Prostate gland (tissue), 2 donors: ENCODE data around the gene CENPX. TPM values are rescaled to one million over a fixed set of nuclear protein-coding genes. Genes with fewer than 3 reads are reported as not detected.
A peak's percentile ranks its signal among the peaks of the same experiment; 100 is the strongest.

Experiments used
- DNase-seq: peaks from one replicate; pipeline ENCODE4 v3.0.0-alpha.2; 2019; ENCODE audit warnings: low spot score
- H3K27ac ChIP-seq, 2 donors: fragments of 200-600 bp; sonication (generic); 2 replicates each; pipeline ENCODE4 v1.5.1; 2017 to 2019
- H3K27me3 ChIP-seq: fragments of 200-600 bp; sonication (generic); replicated peaks from 2 replicates; pipeline ENCODE4 v1.5.1; 2019; ENCODE audit not compliant: insufficient read depth
- H3K36me3 ChIP-seq, 2 donors: fragments of 200-600 bp; sonication (generic); 1 replicate in 1 of 2; 2 replicates in 1 of 2; pipeline versions ENCODE4 v1.5.1 to v1.8.1; 2017 to 2019
- H3K4me1 ChIP-seq: fragments of 200-600 bp; sonication (generic); replicated peaks from 2 replicates; pipeline ENCODE4 v1.5.1; 2019
- H3K4me3 ChIP-seq, 2 donors: fragments of 200-600 bp; sonication (generic); 2 replicates each; pipeline ENCODE4 v1.5.1; 2017 to 2019
- H3K9me3 ChIP-seq: fragments of 200-600 bp; sonication (generic); 2 replicates; pipeline ENCODE4 v1.5.1; 2017
- POLR2A ChIP-seq: fragments of 450-650 bp; IDR thresholded peaks from one replicate; pipeline ENCODE4 v1.6.1; 2016; ENCODE audit warnings: antibody characterized with exemption, mild to moderate bottlenecking
- POLR2AphosphoS5 ChIP-seq: sonication (generic); formaldehyde crosslinking; IDR thresholded peaks from one replicate; pipeline ENCODE4 v1.6.1; 2017; ENCODE audit warnings: antibody characterized with exemption
- WGBS: methylation state at CpG from one replicate; pipeline ENCODE4 v1.1.5; 2018; 5-methylcytosine and 5-hydroxymethylcytosine counted together
- intact Hi-C: fragments of 100-400 bp; cut with DNase I; formaldehyde crosslinking; loops from one replicate; pipeline ENCODE4 v1.14.2; 2022
- total RNA-seq, 2 donors: library from RNA; depleted of rRNA; stranded (reverse); fragments of >200 nt; gene quantifications; one replicate each; pipeline ENCODE4 v1.1.0, GENCODE V29; 2016
- TF ChIP-seq, protein P1 (sequence below), 4 experiments: fragments of 200-600 bp in 2 of 4; fragments of 450-650 bp in 2 of 4; sonication (generic) in 2 of 4; IDR thresholded peaks; 1 replicate in 3 of 4; 2 replicates in 1 of 4; pipeline ENCODE4 v1.5.1; 2016 to 2019; ENCODE audit warnings: antibody characterized with exemption in 4 of 4, mild to moderate bottlenecking in 2 of 4, moderate library complexity in 2 of 4

The CENPX gene
- total RNA-seq, 2 donors from 2014 or later, result 84.9 to 263 TPM

DNA sequence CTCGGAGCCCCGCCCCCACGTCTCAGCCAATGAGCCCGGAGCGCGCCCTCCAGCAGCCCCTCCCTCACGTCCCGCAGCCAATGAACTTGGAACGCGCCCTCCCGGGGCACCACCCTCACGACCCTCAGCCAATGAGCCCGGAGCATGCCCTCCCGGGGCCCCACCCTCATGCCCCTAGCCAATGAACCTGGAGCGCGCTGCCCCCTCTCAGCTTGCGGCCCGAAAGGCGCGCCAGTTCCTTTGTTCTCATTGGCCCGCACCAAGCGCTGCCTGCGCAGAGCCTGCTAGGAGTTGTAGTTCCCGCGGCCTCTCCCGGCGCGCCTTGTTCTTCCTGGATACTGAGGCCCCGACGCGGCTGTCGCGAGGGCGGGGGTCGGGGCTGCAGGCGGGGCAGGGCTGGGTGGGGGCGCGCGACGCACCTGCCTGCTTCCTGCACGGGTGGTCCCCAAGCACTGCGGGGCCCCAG is 336 bp upstream of the CENPX start, which contains the start of gene LRRC45:
Gene LRRC45, plus strand, starts transcription at position 325 of the 466 bp plus-strand sequence. CDS start 339 bp downstream, outside the sequence.
- no peaks in the 10 kb centered on the region for H3K36me3 ChIP-seq
- H3K27me3 ChIP-seq, result no peaks in the 10 kb centered on the region
- H3K4me3 ChIP-seq, result peak within 1 kb of the TSS; percentile 85 to 88
- H3K9me3 ChIP-seq, result no peaks in the 10 kb centered on the region
- peak within 1 kb of the TSS; percentile 62 to 73 for H3K27ac ChIP-seq
- intact Hi-C loops, result no loop called here
- TF ChIP-seq, protein P1, sequence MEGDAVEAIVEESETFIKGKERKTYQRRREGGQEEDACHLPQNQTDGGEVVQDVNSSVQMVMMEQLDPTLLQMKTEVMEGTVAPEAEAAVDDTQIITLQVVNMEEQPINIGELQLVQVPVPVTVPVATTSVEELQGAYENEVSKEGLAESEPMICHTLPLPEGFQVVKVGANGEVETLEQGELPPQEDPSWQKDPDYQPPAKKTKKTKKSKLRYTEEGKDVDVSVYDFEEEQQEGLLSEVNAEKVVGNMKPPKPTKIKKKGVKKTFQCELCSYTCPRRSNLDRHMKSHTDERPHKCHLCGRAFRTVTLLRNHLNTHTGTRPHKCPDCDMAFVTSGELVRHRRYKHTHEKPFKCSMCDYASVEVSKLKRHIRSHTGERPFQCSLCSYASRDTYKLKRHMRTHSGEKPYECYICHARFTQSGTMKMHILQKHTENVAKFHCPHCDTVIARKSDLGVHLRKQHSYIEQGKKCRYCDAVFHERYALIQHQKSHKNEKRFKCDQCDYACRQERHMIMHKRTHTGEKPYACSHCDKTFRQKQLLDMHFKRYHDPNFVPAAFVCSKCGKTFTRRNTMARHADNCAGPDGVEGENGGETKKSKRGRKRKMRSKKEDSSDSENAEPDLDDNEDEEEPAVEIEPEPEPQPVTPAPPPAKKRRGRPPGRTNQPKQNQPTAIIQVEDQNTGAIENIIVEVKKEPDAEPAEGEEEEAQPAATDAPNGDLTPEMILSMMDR (IDR thresholded peaks at IDR 0.05), result no peak
- TF ChIP-seq POLR2AphosphoS5 (peak; percentile 95), POLR2A (no peak)
- WGBS, result under 1% methylated on average over 18 of the region's 42 CpGs
- H3K4me1 ChIP-seq, result peaks cover 18% of the 10 kb centered on the region
- DNase-seq, result peak; percentile 100

DNA sequence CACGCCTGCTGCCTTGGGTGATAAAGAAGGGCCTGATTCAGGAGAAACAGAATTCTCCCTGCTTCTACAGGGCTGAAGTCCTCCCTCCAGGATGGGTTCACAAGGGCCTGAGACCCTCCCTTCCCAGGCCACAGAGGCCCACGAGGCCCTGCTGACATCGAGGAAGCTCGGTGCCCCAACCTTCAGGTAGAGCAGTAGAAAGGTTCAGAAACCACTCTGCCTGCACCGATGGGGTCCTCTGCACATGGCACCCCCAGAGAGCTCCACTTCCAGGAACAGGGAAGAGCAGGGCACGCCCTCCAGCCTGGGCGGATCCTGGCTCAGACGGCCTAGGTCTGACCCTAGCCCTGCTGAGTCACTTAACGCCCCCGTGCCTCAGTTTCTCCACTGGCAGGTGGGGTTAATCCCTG is 773 bp downstream of the CENPX start:
- no peak for DNase-seq
- no peak for TF ChIP-seq POLR2A
- TF ChIP-seq, protein P1 (IDR thresholded peaks at IDR 0.05), result no peak
- no peak for TF ChIP-seq POLR2AphosphoS5
- peak overlapping the region; percentile 62 to 73 for H3K27ac ChIP-seq
- no peaks in the 10 kb centered on the region for H3K27me3 ChIP-seq
- intact Hi-C loops, result loop anchor here (2.0 kb wide), 1 partner anchor 63 kb away; no protein-coding TSS in a partner anchor
- no peaks in the 10 kb centered on the region for H3K36me3 ChIP-seq
- no peaks in the 10 kb centered on the region for H3K9me3 ChIP-seq
- 13% methylated on average over 10 of the region's 10 CpGs for WGBS
- H3K4me1 ChIP-seq, result peaks cover 18% of the 10 kb centered on the region
- H3K4me3 ChIP-seq, result peak overlapping the region; percentile 85 to 88

DNA sequence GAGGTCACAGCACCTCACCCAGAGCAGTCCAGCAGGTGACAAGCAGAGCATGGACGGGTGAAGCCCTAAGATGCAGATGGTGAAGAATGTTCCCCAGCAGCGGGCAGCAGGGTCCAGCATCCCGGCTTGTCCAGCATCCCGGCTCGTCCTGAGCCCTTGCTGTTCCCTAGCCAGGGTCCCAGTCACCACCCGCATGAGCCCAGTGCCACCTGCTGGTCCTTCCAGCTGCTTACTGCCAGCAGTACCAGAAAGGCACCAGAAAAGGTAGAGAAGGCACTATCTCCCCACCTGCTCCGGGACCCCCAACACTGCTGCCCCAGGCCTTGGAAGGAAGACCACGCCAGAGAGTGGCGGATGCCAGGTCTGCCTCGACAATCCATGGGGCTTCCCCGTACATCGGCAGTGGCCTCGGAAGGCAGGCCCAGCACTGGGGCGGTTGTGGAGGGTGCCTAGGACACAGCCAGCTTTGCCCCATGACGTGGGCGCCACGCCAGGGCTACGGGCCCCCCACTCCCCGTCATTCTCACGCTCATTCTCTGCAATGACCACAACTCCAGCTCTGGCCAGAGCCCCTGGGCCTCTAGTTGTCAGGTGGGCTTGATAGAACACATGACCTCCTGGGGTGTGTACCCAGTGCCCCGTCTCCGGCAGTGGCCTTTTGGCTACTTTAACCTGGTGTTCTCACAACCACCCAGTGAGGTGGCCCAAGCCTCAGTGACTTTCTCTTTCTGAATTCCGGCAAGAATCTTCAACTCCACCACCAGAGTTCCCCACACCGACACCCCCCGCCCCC is 1.4 kb downstream of the CENPX start:
- H3K27ac ChIP-seq, result peak overlapping the region in 1 of 2 donors; percentile 39
- DNase-seq, result peak; percentile 72
- peaks cover 18% of the 10 kb centered on the region for H3K4me1 ChIP-seq
- H3K4me3 ChIP-seq, result peak overlapping the region in 1 of 2 donors; percentile 85
- intact Hi-C loops, result loop anchor here (2.0 kb wide), 1 partner anchor 63 kb away; no protein-coding TSS in a partner anchor
- H3K36me3 ChIP-seq, result no peaks in the 10 kb centered on the region
- 27% methylated on average over 25 of the region's 25 CpGs for WGBS
- H3K27me3 ChIP-seq, result no peaks in the 10 kb centered on the region
- no peaks in the 10 kb centered on the region for H3K9me3 ChIP-seq
- TF ChIP-seq POLR2A (no peak), POLR2AphosphoS5 (peak; percentile 48)
- TF ChIP-seq, protein P1 (IDR thresholded peaks at IDR 0.05), result peak; percentile 50 to 93 (median 72)

DNA sequence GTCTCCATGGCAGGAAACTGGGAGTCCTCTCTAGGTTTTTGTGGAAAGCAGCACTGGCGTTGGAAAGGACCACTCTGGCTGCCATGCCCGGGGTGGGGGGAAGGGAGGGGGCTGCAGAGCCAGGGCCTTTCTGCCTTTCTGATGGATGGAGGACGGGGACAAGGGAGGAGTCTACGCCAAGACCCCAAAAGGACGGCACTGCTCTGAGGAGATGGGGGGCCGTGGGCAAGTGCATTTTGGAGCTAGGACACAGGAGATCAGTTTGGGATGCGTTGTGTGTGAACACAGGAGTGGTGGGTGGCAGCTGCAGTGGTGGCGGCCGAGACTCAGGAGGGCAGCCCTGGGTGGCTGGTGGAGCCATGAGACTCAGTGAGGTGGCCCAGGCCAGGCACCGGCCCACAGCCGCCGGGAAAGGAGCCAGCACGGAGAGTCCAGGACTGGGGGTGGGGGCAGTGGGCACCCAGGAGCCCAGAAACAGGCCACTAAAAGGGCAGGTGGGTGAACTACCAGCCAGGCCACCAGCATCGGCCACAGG is 2.0 kb downstream of the CENPX start:
- WGBS, result 79% methylated on average over 14 of the region's 14 CpGs
- H3K27me3 ChIP-seq, result no peaks in the 10 kb centered on the region
- H3K4me1 ChIP-seq, result peaks cover 18% of the 10 kb centered on the region
- intact Hi-C loops, result loop anchor here (2.0 kb wide), 1 partner anchor 62 kb away; no protein-coding TSS in a partner anchor
- DNase-seq, result no peak
- H3K36me3 ChIP-seq, result no peaks in the 10 kb centered on the region
- TF ChIP-seq POLR2A (no peak), POLR2AphosphoS5 (no peak)
- TF ChIP-seq, protein P1 (IDR thresholded peaks at IDR 0.05), result no peak
- H3K4me3 ChIP-seq, result no peak overlapping the region
- no peak overlapping the region for H3K27ac ChIP-seq
- H3K9me3 ChIP-seq, result no peaks in the 10 kb centered on the region
